ENCODE results near the gene GRIA4. TPM values are rescaled to one million over a fixed set of nuclear protein-coding genes. Genes with fewer than 3 reads are reported as not detected.
"Not testable (repeated sequence)": the region's sequence is repeated elsewhere in the genome, so short reads cannot be mapped to it uniquely, and the experiment has no call there.

Gene GRIA4
- total RNA-seq, 2 experiments from 2014 or later, result not detected

- Mint-ChIP-seq H3K36me3 (no peaks in the 10 kb centered on the region), H3K9me3 (ENCODE audit: low read depth) (no peaks in the 10 kb centered on the region)
Measured at GRCh38 chr11:105969756-105970155, 359.9 kb downstream of the GRIA4 start.

GRCh38 chr11:105975128-105975527, 365.3 kb downstream of the GRIA4 start:
- peaks cover 18% of the 10 kb centered on the region for H3K27me3 Mint-ChIP-seq

More at GRCh38 chr11:105969756-105970155, 359.9 kb downstream of the GRIA4 start:
- DNase-seq (no peak), ATAC-seq (no peak)
- peaks cover 5% of the 10 kb centered on the region for H3K27me3 Mint-ChIP-seq
- no peak overlapping the region for H3K4me3 Mint-ChIP-seq
- no peak overlapping the region for H3K27ac Mint-ChIP-seq
- CTCF ChIA-PET, result interaction anchor here (0.9 kb wide), 1 partner anchor 142 kb away, joined by 3 read pairs; no protein-coding TSS in a partner anchor
- H3K4me1 Mint-ChIP-seq, result no peaks in the 10 kb centered on the region

GRCh38 chr11:105979997-105980703, 370.3 kb downstream of the GRIA4 start:
- no peak for DNase-seq
- H3K4me1 Mint-ChIP-seq, result no peaks in the 10 kb centered on the region
- H3K4me3 Mint-ChIP-seq, result no peak overlapping the region
- H3K27ac Mint-ChIP-seq, result no peak overlapping the region
- ATAC-seq, result no peak
- H3K9me3 Mint-ChIP-seq (ENCODE audit: low read depth), result no peaks in the 10 kb centered on the region
- CTCF ChIA-PET, result no interaction called here
- H3K36me3 Mint-ChIP-seq, result no peaks in the 10 kb centered on the region
- peaks cover 13% of the 10 kb centered on the region for H3K27me3 Mint-ChIP-seq

More at GRCh38 chr11:105975128-105975527, 365.3 kb downstream of the GRIA4 start:
- CTCF ChIA-PET, result no interaction called here
- Mint-ChIP-seq H3K9me3 (ENCODE audit: low read depth) (no peaks in the 10 kb centered on the region), H3K27ac (no peak overlapping the region), H3K36me3 (no peaks in the 10 kb centered on the region), H3K4me1 (no peaks in the 10 kb centered on the region), H3K4me3 (no peak overlapping the region)
- ATAC-seq, result no peak
- no peak for DNase-seq

- CTCF ChIA-PET, result no interaction called here
- Mint-ChIP-seq H3K36me3 (no peaks in the 10 kb centered on the region), H3K4me3 (no peak overlapping the region), H3K27ac (no peak overlapping the region), H3K27me3 (no peaks in the 10 kb centered on the region), H3K9me3 (ENCODE audit: low read depth) (no peaks in the 10 kb centered on the region), H3K4me1 (no peaks in the 10 kb centered on the region)
- no peak for ATAC-seq
- no peak for DNase-seq
Measured at GRCh38 chr11:105986554-105986953, 376.7 kb downstream of the GRIA4 start.

- H3K36me3 Mint-ChIP-seq, result peaks cover 2% of the 10 kb centered on the region
- H3K4me3 Mint-ChIP-seq, result no peak overlapping the region
- ATAC-seq (no peak), DNase-seq (no peak)
- H3K27me3 Mint-ChIP-seq, result no peaks in the 10 kb centered on the region
- no peak overlapping the region for H3K27ac Mint-ChIP-seq
- no peaks in the 10 kb centered on the region for H3K4me1 Mint-ChIP-seq
- CTCF ChIA-PET, result no interaction called here
- no peaks in the 10 kb centered on the region for H3K9me3 Mint-ChIP-seq (ENCODE audit: low read depth)
Measured at GRCh38 chr11:105988197-105988596, 378.3 kb downstream of the GRIA4 start.

- H3K36me3 Mint-ChIP-seq, result peaks cover 5% of the 10 kb centered on the region
- DNase-seq, result no peak
- no peaks in the 10 kb centered on the region for H3K27me3 Mint-ChIP-seq
- no peak overlapping the region for H3K4me3 Mint-ChIP-seq
- ATAC-seq, result no peak
- CTCF ChIA-PET, result no interaction called here
- H3K27ac Mint-ChIP-seq, result no peak overlapping the region
- no peaks in the 10 kb centered on the region for H3K4me1 Mint-ChIP-seq
- no peaks in the 10 kb centered on the region for H3K9me3 Mint-ChIP-seq (ENCODE audit: low read depth)
Measured at GRCh38 chr11:105989124-105989523, 379.3 kb downstream of the GRIA4 start.

GRCh38 chr11:105991888-105992287, 382.0 kb downstream of the GRIA4 start:
- no peak for DNase-seq
- Mint-ChIP-seq H3K27ac (no peak overlapping the region), H3K27me3 (no peaks in the 10 kb centered on the region), H3K36me3 (peaks cover 18% of the 10 kb centered on the region), H3K4me1 (no peaks in the 10 kb centered on the region), H3K9me3 (ENCODE audit: low read depth) (no peaks in the 10 kb centered on the region), H3K4me3 (no peak overlapping the region)
- ATAC-seq, result no peak
- CTCF ChIA-PET, result no interaction called here

GRCh38 chr11:106001304-106002012, 391.6 kb downstream of the GRIA4 start:
- H3K4me3 Mint-ChIP-seq, result no peak overlapping the region
- DNase-seq (no peak), ATAC-seq (no peak)
- CTCF ChIA-PET, result no interaction called here
- peaks cover 9% of the 10 kb centered on the region for H3K9me3 Mint-ChIP-seq (ENCODE audit: low read depth)
- H3K36me3 Mint-ChIP-seq, result peaks cover 45% of the 10 kb centered on the region
- H3K27ac Mint-ChIP-seq, result no peak overlapping the region
- H3K4me1 Mint-ChIP-seq, result no peaks in the 10 kb centered on the region
- H3K27me3 Mint-ChIP-seq, result no peaks in the 10 kb centered on the region

GRCh38 chr11:106003094-106003493, 393.2 kb downstream of the GRIA4 start:
- not testable (repeated sequence) for DNase-seq; H3K27me3 Mint-ChIP-seq; H3K9me3 Mint-ChIP-seq (ENCODE audit: low read depth); H3K4me3 Mint-ChIP-seq; H3K4me1 Mint-ChIP-seq; H3K27ac Mint-ChIP-seq; ATAC-seq
- H3K36me3 Mint-ChIP-seq, result peaks cover 60% of the 10 kb centered on the region
- CTCF ChIA-PET, result interaction anchor here (1.0 kb wide), 1 partner anchor 8 kb away, joined by 3 read pairs; no protein-coding TSS in a partner anchor

- ATAC-seq, result no peak
- Mint-ChIP-seq H3K9me3 (ENCODE audit: low read depth) (peaks cover 3% of the 10 kb centered on the region), H3K4me1 (peaks cover 7% of the 10 kb centered on the region), H3K27ac (no peak overlapping the region), H3K27me3 (no peaks in the 10 kb centered on the region), H3K36me3 (peaks cover 71% of the 10 kb centered on the region), H3K4me3 (no peak overlapping the region)
- CTCF ChIA-PET, result no interaction called here
- no peak for DNase-seq
Measured at GRCh38 chr11:106011481-106011880, 401.6 kb downstream of the GRIA4 start.

- Mint-ChIP-seq H3K9me3 (ENCODE audit: low read depth) (peaks cover 3% of the 10 kb centered on the region), H3K4me1 (peaks cover 14% of the 10 kb centered on the region), H3K4me3 (no peak overlapping the region), H3K36me3 (peaks cover 60% of the 10 kb centered on the region), H3K27me3 (no peaks in the 10 kb centered on the region), H3K27ac (no peak overlapping the region)
- ATAC-seq, result no peak
- CTCF ChIA-PET, result no interaction called here
- no peak for DNase-seq
Measured at GRCh38 chr11:106012744-106013143, 402.9 kb downstream of the GRIA4 start.

- H3K4me3 Mint-ChIP-seq, result no peak overlapping the region
- CTCF ChIA-PET, result no interaction called here
- ATAC-seq (no peak), DNase-seq (no peak)
- no peaks in the 10 kb centered on the region for H3K27me3 Mint-ChIP-seq
- H3K27ac Mint-ChIP-seq, result no peak overlapping the region
- peaks cover 3% of the 10 kb centered on the region for H3K9me3 Mint-ChIP-seq (ENCODE audit: low read depth)
- peaks cover 51% of the 10 kb centered on the region for H3K36me3 Mint-ChIP-seq
- H3K4me1 Mint-ChIP-seq, result peaks cover 25% of the 10 kb centered on the region
Measured at GRCh38 chr11:106014035-106014434, 404.2 kb downstream of the GRIA4 start.

- Mint-ChIP-seq H3K27ac (no peak overlapping the region), H3K9me3 (ENCODE audit: low read depth) (peaks cover 2% of the 10 kb centered on the region), H3K27me3 (no peaks in the 10 kb centered on the region), H3K4me1 (peaks cover 29% of the 10 kb centered on the region), H3K36me3 (peaks cover 49% of the 10 kb centered on the region), H3K4me3 (no peak overlapping the region)
- no peak for DNase-seq
- CTCF ChIA-PET, result no interaction called here
- no peak for ATAC-seq
Measured at GRCh38 chr11:106014620-106015019, 404.7 kb downstream of the GRIA4 start.

GRCh38 chr11:106015066-106015465, 405.2 kb downstream of the GRIA4 start:
- H3K27ac Mint-ChIP-seq, result no peak overlapping the region
- DNase-seq (no peak), ATAC-seq (no peak)
- peaks cover 33% of the 10 kb centered on the region for H3K4me1 Mint-ChIP-seq
- CTCF ChIA-PET, result no interaction called here
- no peaks in the 10 kb centered on the region for H3K9me3 Mint-ChIP-seq (ENCODE audit: low read depth)
- H3K27me3 Mint-ChIP-seq, result no peaks in the 10 kb centered on the region
- H3K4me3 Mint-ChIP-seq, result no peak overlapping the region
- peaks cover 46% of the 10 kb centered on the region for H3K36me3 Mint-ChIP-seq

Data from activated CD8-positive, alpha-beta memory T cell treated with anti-CD3 and anti-CD28 coated beads, Interleukin-2, amount 10 ng/mL, durations not matched to agents 7 days and 5 days (primary cell).